GM23338 (cell line): ENCODE results near the gene NCOA1. TPM values are rescaled to one million over a fixed set of nuclear protein-coding genes. Genes with fewer than 3 reads are reported as not detected.

Source experiments
- ATAC-seq: fragments of 200-7000 bp; cut with Tn5 transposase; 3 replicates; pipeline ENCODE4 v1.9.1; 2020
- DNase-seq: peaks from one replicate; pipeline ENCODE4 v3.0.0-alpha.2; 2015; ENCODE audit warnings: low spot score
- H2AFZ ChIP-seq: fragments of 200-600 bp; sonication (generic); 2 replicates; pipeline ENCODE4 v1.8.0; 2016; ENCODE audit warnings: antibody characterized with exemption, mild to moderate bottlenecking, moderate library complexity
- H3F3A ChIP-seq: fragments of 200-600 bp; sonication (generic); replicated peaks from 2 replicates; pipeline ENCODE4 v1.8.0; 2017; ENCODE audit warnings: antibody characterized with exemption, mixed run types, low read depth
- H3K27ac ChIP-seq: fragments of 200-600 bp; sonication (generic); 2 replicates; pipeline ENCODE4 v1.6.1; 2016; ENCODE audit warnings: low read depth
- H3K27me3 ChIP-seq: fragments of 200-600 bp; sonication (generic); 2 replicates; pipeline ENCODE4 v1.8.0; 2016; ENCODE audit warnings: mild to moderate bottlenecking, mixed run types, moderate library complexity; ENCODE audit not compliant: insufficient read depth
- H3K36me3 ChIP-seq: fragments of 200-600 bp; sonication (generic); 2 replicates; pipeline ENCODE4 v1.8.0; 2016; ENCODE audit warnings: mild to moderate bottlenecking; ENCODE audit not compliant: insufficient read depth
- H3K4me1 ChIP-seq: fragments of 200-600 bp; sonication (generic); 2 replicates; pipeline ENCODE4 v1.8.0; 2016; ENCODE audit warnings: mild to moderate bottlenecking, moderate library complexity; ENCODE audit not compliant: insufficient read depth
- H3K4me2 ChIP-seq: fragments of 200-600 bp; sonication (generic); 2 replicates; pipeline ENCODE4 v1.7.1; 2017; ENCODE audit warnings: mixed run types
- H3K4me3 ChIP-seq: fragments of 200-600 bp; sonication (generic); 2 replicates; pipeline ENCODE4 v1.6.1; 2016; ENCODE audit warnings: mixed run types
- H3K79me2 ChIP-seq: fragments of 200-600 bp; sonication (generic); replicated peaks from 2 replicates; pipeline ENCODE4 v1.8.0; 2017; ENCODE audit warnings: mild to moderate bottlenecking; ENCODE audit not compliant: insufficient read depth
- H3K9me2 ChIP-seq: fragments of 200-600 bp; sonication (generic); 2 replicates; pipeline ENCODE4 v1.8.0; 2017; ENCODE audit not compliant: insufficient read depth
- H4K20me1 ChIP-seq: fragments of 200-600 bp; sonication (generic); replicated peaks from 2 replicates; pipeline ENCODE4 v1.8.0; 2017; ENCODE audit warnings: mild to moderate bottlenecking; ENCODE audit not compliant: insufficient read depth
- H3K27ac Mint-ChIP-seq: 2 replicates; pipeline ENCODE4 v1.8.0; 2020; ENCODE audit warnings: inconsistent platforms, mild to moderate bottlenecking, moderate library complexity, mixed read lengths
- H3K27me3 Mint-ChIP-seq: 3 replicates; pipeline ENCODE4 v1.8.0; 2022; ENCODE audit warnings: low read depth, mild to moderate bottlenecking, moderate library complexity, mixed read lengths, inconsistent platforms; ENCODE audit not compliant: insufficient read depth, poor library complexity
- H3K36me3 Mint-ChIP-seq: 3 replicates; pipeline ENCODE4 v1.8.0; 2021; ENCODE audit warnings: low read depth, mild to moderate bottlenecking, inconsistent platforms, moderate library complexity, mixed read lengths
- H3K4me1 Mint-ChIP-seq: 3 replicates; pipeline ENCODE4 v1.8.0; 2020; ENCODE audit warnings: mild to moderate bottlenecking, inconsistent platforms, mixed read lengths
- H3K4me3 Mint-ChIP-seq: 3 replicates; pipeline ENCODE4 v1.8.0; 2021; ENCODE audit warnings: moderate library complexity, mild to moderate bottlenecking, inconsistent platforms, mixed read lengths
- H3K9me3 Mint-ChIP-seq: 3 replicates; pipeline ENCODE4 v1.8.0; 2020; ENCODE audit warnings: moderate library complexity, mild to moderate bottlenecking, inconsistent platforms, mixed read lengths
- CREB1 ChIP-seq: fragments of 250-450 bp; sonication (Bioruptor Pico); IDR thresholded peaks from 2 replicates; pipeline ENCODE4 v1.5.0; 2020; ENCODE audit warnings: low read depth, mild to moderate bottlenecking, moderate library complexity
- ETS1 ChIP-seq: IDR thresholded peaks from 2 replicates; pipeline ENCODE4 v1.6.1; 2016; ENCODE audit warnings: antibody characterized with exemption
- EZH2 ChIP-seq: fragments of 200-600 bp; sonication (generic); IDR thresholded peaks from one replicate; pipeline ENCODE4 v1.8.0; 2017; ENCODE audit warnings: antibody characterized with exemption, mild to moderate bottlenecking, low read depth; ENCODE audit not compliant: unreplicated experiment
- EZH2phosphoT487 ChIP-seq: fragments of 200-600 bp; sonication (generic); IDR thresholded peaks from one replicate; pipeline ENCODE4 v1.8.1; 2018; ENCODE audit warnings: antibody characterized with exemption; ENCODE audit not compliant: unreplicated experiment
- JUNB ChIP-seq: IDR thresholded peaks from one replicate; pipeline ENCODE4 v1.6.1; 2016; ENCODE audit warnings: antibody characterized with exemption; ENCODE audit not compliant: unreplicated experiment
- NANOG ChIP-seq: IDR thresholded peaks from 2 replicates; pipeline ENCODE4 v1.6.1; 2016; ENCODE audit warnings: antibody characterized with exemption, borderline replicate concordance
- ZNF114 ChIP-seq: fragments of 250-450 bp; sonication (Bioruptor Pico); IDR thresholded peaks from 2 replicates; pipeline ENCODE4 v1.5.0; 2020; ENCODE audit warnings: mild to moderate bottlenecking, moderate library complexity
- ZNF331 ChIP-seq: fragments of 250-450 bp; sonication (Bioruptor Pico); IDR thresholded peaks from 2 replicates; pipeline ENCODE4 v1.5.0; 2020; ENCODE audit warnings: low read depth, mild to moderate bottlenecking, moderate library complexity
- ZNF462 ChIP-seq: fragments of 250-450 bp; sonication (Bioruptor Pico); IDR thresholded peaks from 2 replicates; pipeline ENCODE4 v1.5.0; 2020; ENCODE audit warnings: mild to moderate bottlenecking, moderate library complexity
- polyA plus RNA-seq: library from polyadenylated mRNA; unstranded; fragments of >200 nt; fragmentation: Nextera tagmentation; extraction: Ambion mirVana; gene quantifications from 2 replicates; pipeline ENCODE4 v1.2.1, GENCODE V29; 2016
- total RNA-seq: library from RNA; depleted of rRNA; stranded (reverse); fragments of >200 nt; shearing (Covaris generic); gene quantifications from 2 replicates; pipeline ENCODE4 v1.2.3, GENCODE V29; 2014
- TF ChIP-seq, protein P1 (sequence below), 2 experiments: fragments of 200-600 bp in 1 of 2; sonication (generic) in 1 of 2; conservative IDR thresholded peaks; 2 replicates each; pipeline versions ENCODE4 v1.5.1 to v1.6.1; 2016 to 2017; ENCODE audit warnings: antibody characterized with exemption in 2 of 2, low read depth in 2 of 2, mild to moderate bottlenecking in 2 of 2, moderate library complexity in 1 of 2

Gene NCOA1
- total and polyA plus RNA-seq, 2 experiments from 2014 or later = 7.1 to 15.1 TPM

DNA sequence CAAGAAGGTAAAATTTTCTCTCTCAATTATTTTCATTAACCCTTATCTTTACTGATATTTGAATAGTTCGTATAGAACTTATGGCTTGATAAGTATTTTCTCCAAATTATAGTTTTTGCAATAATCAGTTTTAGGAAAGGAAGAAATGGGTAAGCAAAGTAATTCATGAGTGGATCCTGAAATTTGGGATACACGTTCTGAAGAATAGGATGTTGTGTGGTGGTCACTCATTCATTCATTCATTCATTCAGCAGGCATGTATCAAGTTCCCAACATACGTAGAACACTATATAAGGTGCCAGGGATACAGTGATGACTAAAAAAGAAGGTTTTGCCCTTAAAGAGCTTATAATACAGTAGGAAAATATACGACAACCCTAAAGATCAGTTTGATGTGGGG is 206.7 kb downstream of the NCOA1 start:
- ATAC-seq (no peak), DNase-seq (no peak)
- Mint-ChIP-seq H3K9me3 (no peaks in the 10 kb centered on the region), H3K36me3 (no peaks in the 10 kb centered on the region), H3K27me3 (peaks cover 2% of the 10 kb centered on the region), H3K4me3 (no peak overlapping the region), H3K27ac (no peak overlapping the region), H3K4me1 (peaks cover under 1% of the 10 kb centered on the region; the same call in 2 of the 3 replicates)
- no peaks in the 10 kb centered on the region for H3K36me3 ChIP-seq
- H3K4me3 ChIP-seq = no peak overlapping the region
- no peaks in the 10 kb centered on the region for H3F3A ChIP-seq
- H3K27me3 ChIP-seq = no peaks in the 10 kb centered on the region
- no peak overlapping the region for H3K4me2 ChIP-seq
- H3K4me1 ChIP-seq = no peaks in the 10 kb centered on the region
- H3K79me2 ChIP-seq = no peaks in the 10 kb centered on the region
- H4K20me1 ChIP-seq = no peaks in the 10 kb centered on the region
- no peaks in the 10 kb centered on the region for H3K9me2 ChIP-seq
- no peak overlapping the region for H3K27ac ChIP-seq
- TF ChIP-seq NANOG = no peak
- no peak overlapping the region for H2AFZ ChIP-seq

- H3K4me3 ChIP-seq = no peak overlapping the region
- no peak for DNase-seq
- peaks cover 15% of the 10 kb centered on the region for H3K4me1 Mint-ChIP-seq
- no peaks in the 10 kb centered on the region for H3K36me3 Mint-ChIP-seq
- no peak overlapping the region for H3K27ac ChIP-seq
- no peaks in the 10 kb centered on the region for H3K9me2 ChIP-seq
- no peaks in the 10 kb centered on the region for H3F3A ChIP-seq
- H3K4me1 ChIP-seq = peaks cover 11% of the 10 kb centered on the region; the same call in 1 of the 2 replicates
- H3K27me3 Mint-ChIP-seq = peaks cover 2% of the 10 kb centered on the region
- H3K36me3 ChIP-seq = no peaks in the 10 kb centered on the region
- H3K9me3 Mint-ChIP-seq = no peaks in the 10 kb centered on the region
- H2AFZ ChIP-seq = no peak overlapping the region
- H3K27ac Mint-ChIP-seq = peak overlapping the region; percentile 26; the same call in 1 of the 2 replicates
- ATAC-seq = no peak
- H3K27me3 ChIP-seq = no peaks in the 10 kb centered on the region
- H3K4me3 Mint-ChIP-seq = no peak overlapping the region
- no peak overlapping the region for H3K4me2 ChIP-seq
- H3K79me2 ChIP-seq = no peaks in the 10 kb centered on the region
- no peaks in the 10 kb centered on the region for H4K20me1 ChIP-seq
- TF ChIP-seq JUNB = no peak
- TF ChIP-seq CREB1 (CRISPR knock-in tag) = no peak
- TF ChIP-seq ZNF462 = no peak
- no peak for TF ChIP-seq ETS1
- TF ChIP-seq EZH2phosphoT487 = no peak
- TF ChIP-seq, protein P1, sequence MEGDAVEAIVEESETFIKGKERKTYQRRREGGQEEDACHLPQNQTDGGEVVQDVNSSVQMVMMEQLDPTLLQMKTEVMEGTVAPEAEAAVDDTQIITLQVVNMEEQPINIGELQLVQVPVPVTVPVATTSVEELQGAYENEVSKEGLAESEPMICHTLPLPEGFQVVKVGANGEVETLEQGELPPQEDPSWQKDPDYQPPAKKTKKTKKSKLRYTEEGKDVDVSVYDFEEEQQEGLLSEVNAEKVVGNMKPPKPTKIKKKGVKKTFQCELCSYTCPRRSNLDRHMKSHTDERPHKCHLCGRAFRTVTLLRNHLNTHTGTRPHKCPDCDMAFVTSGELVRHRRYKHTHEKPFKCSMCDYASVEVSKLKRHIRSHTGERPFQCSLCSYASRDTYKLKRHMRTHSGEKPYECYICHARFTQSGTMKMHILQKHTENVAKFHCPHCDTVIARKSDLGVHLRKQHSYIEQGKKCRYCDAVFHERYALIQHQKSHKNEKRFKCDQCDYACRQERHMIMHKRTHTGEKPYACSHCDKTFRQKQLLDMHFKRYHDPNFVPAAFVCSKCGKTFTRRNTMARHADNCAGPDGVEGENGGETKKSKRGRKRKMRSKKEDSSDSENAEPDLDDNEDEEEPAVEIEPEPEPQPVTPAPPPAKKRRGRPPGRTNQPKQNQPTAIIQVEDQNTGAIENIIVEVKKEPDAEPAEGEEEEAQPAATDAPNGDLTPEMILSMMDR (conservative IDR thresholded peaks at IDR 0.05; ENCODE audit: low read depth in 2 of 2) = no peak
- TF ChIP-seq ZNF331 (CRISPR knock-in tag) = no peak
- TF ChIP-seq ZNF114 (CRISPR knock-in tag) = no peak
- no peak for TF ChIP-seq NANOG
- TF ChIP-seq EZH2 = no peak
These were observed 211.7 kb downstream of the NCOA1 start for GRCh38 chr2:24702800-24703199.
